ENCODE data around the gene SPIRE2.

- TF ChIP-seq CTCF (IDR thresholded peaks at IDR 0.05; ENCODE audit: poor library complexity, severe bottlenecking) (no peak), TAF1 (IDR thresholded peaks at IDR 0.05; ENCODE audit: low read depth) (no peak)
Measured at GRCh38 chr16:89898201-89898967, 70.1 kb downstream of the SPIRE2 start.
